Motor neuron (in vitro differentiated cells): Measurements from ENCODE around the gene TSPAN17. TPM values are rescaled to one million over a fixed set of nuclear protein-coding genes. Genes with fewer than 3 reads are reported as not detected.
"Not testable (repeated sequence)": the region's sequence is repeated elsewhere in the genome, so short reads cannot be mapped to it uniquely, and the experiment has no call there.

Source experiments
- ATAC-seq, 8 experiments: fragments of 200-7000 bp; cut with Tn5 transposase; replicated peaks in 6 of 8; 2 replicates each; pipeline ENCODE4 v1.8.0; 2021; ENCODE audit warnings: mild to moderate bottlenecking in 8 of 8, moderate library complexity in 8 of 8
- H3K27ac ChIP-seq, 2 donors: fragments of 250-450 bp; sonication (Bioruptor Pico); 2 replicates each; pipeline ENCODE4 v1.9.0; 2021; ENCODE audit warnings: antibody characterized with exemption in 2 of 2, mild to moderate bottlenecking in 2 of 2, moderate library complexity in 1 of 2
- H3K4me1 ChIP-seq, 2 donors: fragments of 250-450 bp; sonication (Bioruptor Pico); replicated peaks in 1 of 2; 2 replicates each; pipeline ENCODE4 v1.6.1; 2021; ENCODE audit warnings: antibody characterized with exemption in 2 of 2, mild to moderate bottlenecking in 2 of 2, moderate library complexity in 1 of 2
- H3K4me3 ChIP-seq, 5 donors: fragments of 250-450 bp; sonication (Bioruptor Pico); 2 replicates each; pipeline ENCODE4 v1.9.0; 2021; ENCODE audit warnings: antibody characterized with exemption in 5 of 5, mild to moderate bottlenecking in 5 of 5, moderate library complexity in 4 of 5
- WGBS, 10 experiments: fragments of 450-650 bp; shearing (Covaris generic); methylation state at CpG; one replicate each; pipeline ENCODE4 v1.0.0; 2022; 5-methylcytosine and 5-hydroxymethylcytosine counted together
- in situ Hi-C, 9 experiments: fragments of 400-800 bp; cut with MboI; loops; one replicate each; pipeline ENCODE4 v1.15.0; 2021; ENCODE audit warnings: low sequenced_read_pairs in 9 of 9, low pct_unique_long_range_greater_than_20kb in 2 of 9; ENCODE audit not compliant: unreplicated experiment in 9 of 9
- total RNA-seq, 8 experiments: library from RNA; unstranded; fragments of 300-600 nt; gene quantifications; 2 replicates each; pipeline versions ENCODE4 v1.2.3 to v1.2.4, GENCODE V29; 2022

Gene TSPAN17
- total RNA-seq, 8 experiments from 2014 or later = 16.5 to 62.7 (median 25.1) TPM

DNA sequence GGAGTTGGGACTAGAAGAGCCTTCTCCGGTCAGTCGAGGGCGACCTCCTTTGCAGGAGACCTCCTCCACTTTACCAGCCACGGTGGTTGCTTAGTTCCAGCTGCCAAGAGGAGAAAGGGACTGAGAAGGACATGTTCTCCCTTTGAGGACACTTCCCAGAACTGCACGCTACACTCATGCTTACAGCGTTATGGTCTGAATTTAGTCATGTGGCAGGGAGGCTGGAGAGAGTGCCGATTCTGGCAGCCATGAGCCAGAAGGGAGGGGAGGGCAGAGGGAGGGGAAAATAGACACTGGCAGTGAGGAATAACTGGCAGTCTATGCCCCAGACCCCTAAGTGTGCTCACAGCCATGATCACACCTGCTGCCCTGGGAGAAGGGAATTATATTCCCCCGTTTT lies 47.8 kb downstream of the TSPAN17 start:
- WGBS, 10 experiments = 0 to 100% (median 76%) methylated on average over 1 to 7 of the region's 8 CpGs; no CpG with 5 or more reads in 4 of the 10 experiments
- peak in 3 of 8 experiments; percentile 31 to 84 (median 51) for ATAC-seq

DNA sequence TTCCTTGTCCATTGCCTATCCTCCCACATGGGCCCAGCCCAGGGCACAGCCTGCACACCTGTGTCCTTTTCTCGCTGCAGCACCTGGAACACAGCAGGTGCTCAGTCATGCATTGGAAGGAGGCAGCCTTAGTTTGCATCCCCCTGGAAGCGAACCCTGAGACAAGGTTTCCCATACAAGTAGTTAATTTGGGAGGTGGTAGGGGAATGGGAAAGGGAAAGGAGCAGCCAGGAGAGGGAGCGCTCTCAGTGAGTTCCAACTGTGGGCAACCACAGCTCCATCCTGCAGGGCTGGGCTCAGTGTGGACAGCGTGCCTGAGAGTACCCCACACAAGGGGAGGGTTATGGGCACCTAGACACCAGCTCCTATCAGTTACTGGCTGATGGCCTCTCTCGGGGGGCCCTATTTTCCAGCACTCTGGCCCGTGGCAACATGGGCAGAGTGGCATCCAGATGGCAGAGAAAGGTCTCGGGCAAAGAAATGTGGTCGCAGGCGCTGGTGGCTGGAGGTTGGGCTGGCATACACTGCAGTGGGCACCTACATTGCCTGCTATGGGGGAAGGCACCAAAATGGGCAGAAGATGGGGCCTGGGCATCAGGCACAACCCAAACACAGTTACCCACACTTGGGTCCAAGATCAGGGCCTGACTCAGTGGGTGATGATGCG lies 50.1 kb downstream of the TSPAN17 start:
- in situ Hi-C loops = no loop called here
- Histone ChIP-seq H3K27ac (no peak overlapping the region), H3K4me3 (no peak overlapping the region), H3K4me1 (peaks cover 47 to 48% of the 10 kb centered on the region in 2 donors)
- WGBS, 10 experiments = 20 to 80% (median 60%) methylated on average over 1 to 5 of the region's 10 CpGs; no CpG with 5 or more reads in 3 of the 10 experiments
- ATAC-seq = no peak

More for the DNA sequence above, 47.8 kb downstream of the TSPAN17 start:
- H3K27ac ChIP-seq = no peak overlapping the region
- no peak overlapping the region for H3K4me3 ChIP-seq
- peaks cover 40 to 44% of the 10 kb centered on the region in 2 donors for H3K4me1 ChIP-seq
- in situ Hi-C loops = no loop called here

DNA sequence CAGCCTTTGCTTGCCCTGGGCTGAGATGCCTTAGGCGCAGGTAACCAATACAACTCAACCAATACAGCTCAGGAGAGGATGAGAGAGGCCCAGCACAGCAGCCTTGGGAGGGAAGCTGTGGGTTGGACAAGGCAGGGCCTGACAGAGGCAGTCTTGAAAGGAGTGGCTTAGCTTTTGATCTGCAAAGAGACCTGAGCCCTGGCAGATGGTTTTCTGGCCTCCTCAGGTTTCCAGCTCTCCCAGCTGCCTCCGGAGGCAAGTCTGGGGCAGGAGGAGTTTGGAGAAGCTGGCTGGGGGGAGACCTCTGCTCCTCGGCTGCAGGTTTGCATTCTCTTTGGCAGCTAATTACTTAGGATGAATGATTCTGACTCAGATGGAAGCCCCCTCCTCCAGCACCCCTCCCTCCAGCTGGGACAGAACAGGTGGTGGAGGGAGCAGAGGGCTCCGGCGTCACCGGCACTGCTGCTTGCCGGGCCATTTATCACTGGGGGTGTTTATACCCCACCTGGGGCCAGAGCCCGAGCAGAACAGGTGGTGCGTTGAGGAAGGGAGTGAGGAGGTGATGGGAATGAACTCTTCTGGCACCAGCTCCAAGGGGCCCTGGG lies 50.8 kb downstream of the TSPAN17 start:
- Histone ChIP-seq H3K4me1 (peaks cover 41 to 44% of the 10 kb centered on the region in 2 donors), H3K27ac (no peak overlapping the region), H3K4me3 (no peak overlapping the region)
- WGBS, 10 experiments = 0 to 61% (median 17%) methylated on average over 1 to 6 of the region's 9 CpGs; no CpG with 5 or more reads in 3 of the 10 experiments
- peak in 5 of 8 experiments; percentile 31 to 60 (median 56) for ATAC-seq
- in situ Hi-C loops = no loop called here

DNA sequence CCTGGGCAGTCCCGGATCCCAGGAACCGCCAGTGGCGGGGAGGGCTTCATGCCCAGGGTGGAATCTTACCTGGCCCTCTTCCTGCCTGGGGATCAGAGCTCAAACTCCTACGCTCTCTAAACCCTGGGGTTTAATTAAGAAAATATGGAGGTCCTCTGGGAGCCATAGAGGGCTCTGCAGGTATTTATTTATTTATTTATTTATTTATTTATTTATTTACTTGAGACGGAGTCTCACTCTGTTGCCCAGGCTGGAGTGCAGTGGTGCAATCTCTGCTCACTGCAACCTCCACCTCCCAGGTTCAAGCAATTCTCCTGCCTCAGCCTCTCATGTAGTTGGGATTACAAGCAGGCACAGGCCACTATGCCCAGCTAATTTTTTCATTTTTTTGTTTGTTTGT lies 52.2 kb downstream of the TSPAN17 start:
- in situ Hi-C loops, H3K27ac ChIP-seq, ATAC-seq, H3K4me3 ChIP-seq: not testable (repeated sequence)
- 0 to 100% (median 80%) methylated on average over 1 to 5 of the region's 5 CpGs; no CpG with 5 or more reads in 3 of the 10 experiments for WGBS, 10 experiments
- H3K4me1 ChIP-seq = peaks cover 37 to 40% of the 10 kb centered on the region in 2 donors

DNA sequence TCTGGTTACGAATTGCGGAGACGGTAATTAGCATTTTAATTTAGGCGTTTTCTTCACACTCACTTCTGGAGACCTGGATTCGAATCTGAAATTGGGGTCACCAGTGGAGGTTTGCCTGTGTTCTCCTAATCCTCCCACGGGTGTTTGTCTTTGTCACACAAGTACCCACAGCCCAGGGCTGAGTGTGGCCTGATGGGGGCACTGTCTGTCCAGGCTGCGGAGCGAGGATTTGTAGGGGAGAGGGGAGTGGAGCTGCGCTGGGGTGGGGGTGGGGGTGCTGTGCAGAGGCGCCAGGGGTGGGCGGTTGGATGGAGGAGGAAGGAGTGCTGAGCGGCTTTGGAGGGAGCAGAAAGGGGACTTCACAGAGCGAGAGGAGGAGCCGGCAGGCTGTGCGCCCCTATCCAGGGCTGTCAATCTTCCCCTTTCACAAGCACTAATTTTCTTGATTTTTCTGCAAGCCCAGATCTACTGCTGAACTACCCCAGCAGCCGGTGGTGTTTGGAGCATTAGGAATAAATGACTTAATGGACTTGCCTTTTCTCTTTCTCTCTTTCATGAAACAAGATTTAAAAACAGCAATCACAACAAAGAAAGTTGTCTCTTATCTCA lies 53.1 kb downstream of the TSPAN17 start:
- Histone ChIP-seq H3K4me3 (no peak overlapping the region), H3K4me1 (peaks cover 40 to 45% of the 10 kb centered on the region in 2 donors), H3K27ac (no peak overlapping the region)
- in situ Hi-C loops = no loop called here
- 17 to 100% (median 29%) methylated on average over 1 to 6 of the region's 16 CpGs; no CpG with 5 or more reads in 5 of the 10 experiments for WGBS, 10 experiments
- peak; percentile 22 to 90 (median 77) for ATAC-seq

DNA sequence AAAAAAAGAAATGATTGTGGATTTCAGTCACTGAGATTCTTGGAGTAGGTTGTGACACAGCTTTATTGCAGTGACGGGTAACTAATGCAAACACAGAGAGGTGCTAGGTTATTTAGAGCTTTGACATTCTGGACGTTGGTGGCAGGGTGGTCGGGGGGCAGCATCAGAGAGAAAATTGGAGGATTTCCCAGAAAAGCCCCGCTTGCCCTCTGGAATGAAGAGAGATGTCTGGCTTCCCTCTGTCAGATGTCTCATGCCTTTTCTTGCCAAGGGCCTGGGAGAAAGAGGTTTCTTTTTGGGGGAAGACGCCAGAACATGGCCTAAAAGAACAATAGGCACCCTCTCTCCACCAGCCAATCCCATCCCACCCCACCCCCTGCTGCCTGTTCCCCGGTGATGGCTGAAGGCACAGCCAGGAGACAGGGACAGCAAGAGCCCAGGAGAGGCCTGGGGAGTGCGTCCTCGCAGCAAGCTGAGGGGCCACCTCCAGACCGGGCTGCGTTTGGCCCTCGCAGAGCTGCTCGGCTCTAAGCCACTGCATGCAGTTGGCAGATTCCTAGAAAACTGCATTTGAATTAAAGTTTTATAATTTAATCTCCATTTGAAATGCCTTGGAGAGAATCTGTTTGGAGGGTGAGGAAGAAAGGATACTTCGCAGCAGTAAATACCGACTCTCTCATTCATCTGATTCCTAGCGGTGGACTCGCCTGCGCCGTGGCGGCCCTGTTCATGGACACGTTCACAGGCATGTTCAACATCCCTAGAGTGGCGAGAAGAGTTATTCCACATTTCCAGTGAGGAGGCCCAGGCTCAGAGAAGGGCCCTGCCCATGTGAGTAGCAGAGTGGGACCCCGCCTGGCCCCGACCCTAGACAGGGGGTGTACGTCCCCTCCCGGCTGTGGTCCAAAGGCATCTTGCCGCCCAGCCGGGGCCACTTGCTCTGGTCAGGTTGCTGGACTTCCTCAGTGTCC lies 55.7 kb downstream of the TSPAN17 start:
- Histone ChIP-seq H3K27ac (no peak overlapping the region), H3K4me1 (peaks cover 36 to 40% of the 10 kb centered on the region in 2 donors), H3K4me3 (no peak overlapping the region)
- 14 to 100% (median 64%) methylated on average over 2 to 13 of the region's 27 CpGs; no CpG with 5 or more reads in 2 of the 10 experiments for WGBS, 10 experiments
- in situ Hi-C loops = no loop called here
- ATAC-seq = no peak

DNA sequence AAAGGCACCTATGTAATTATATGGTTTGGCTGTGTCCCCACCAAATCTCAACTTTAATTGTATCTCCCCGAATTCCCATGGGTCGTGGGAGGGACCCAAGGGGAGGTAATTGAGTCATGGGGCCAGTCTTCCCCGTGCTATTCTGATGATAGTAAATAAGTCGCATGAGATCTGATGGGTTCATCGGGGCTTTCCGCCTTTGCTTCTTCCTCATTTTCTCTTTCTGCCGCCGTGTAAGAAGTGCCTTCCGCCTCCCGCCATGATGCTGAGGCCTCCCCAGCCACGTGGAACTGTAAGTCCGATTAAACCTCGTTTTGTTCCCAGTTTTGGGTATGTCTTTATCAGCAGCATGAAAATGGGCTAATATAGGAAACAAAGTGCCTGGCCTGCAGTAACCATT lies 56.6 kb downstream of the TSPAN17 start:
- H3K4me3 ChIP-seq = no peak overlapping the region
- in situ Hi-C loops = no loop called here
- no peak for ATAC-seq
- WGBS, 10 experiments = 58 to 100% (median 93%) methylated on average over 3 to 11 of the region's 13 CpGs
- H3K4me1 ChIP-seq = peaks cover 27 to 31% of the 10 kb centered on the region in 2 donors
- no peak overlapping the region for H3K27ac ChIP-seq

DNA sequence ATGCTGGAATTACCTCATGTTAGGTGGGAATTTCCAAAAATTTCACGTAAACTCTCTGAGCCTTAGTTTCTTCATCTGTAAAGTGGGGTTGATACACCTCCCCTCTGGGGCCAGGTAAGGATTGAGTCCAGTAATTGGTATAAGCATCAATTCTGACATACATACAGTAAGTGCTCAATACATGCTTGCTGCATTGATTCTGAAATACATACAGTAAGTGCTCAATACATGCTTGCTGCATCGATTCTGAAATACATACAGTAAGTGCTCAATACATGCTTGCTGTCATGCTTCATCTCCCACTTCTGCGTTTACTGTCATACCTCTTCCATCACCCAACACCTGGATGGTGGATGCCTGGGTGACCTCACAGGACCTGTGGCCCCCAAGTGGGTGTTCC lies 57.1 kb downstream of the TSPAN17 start:
- WGBS, 10 experiments = 43 to 100% (median 93%) methylated on average over 1 to 2 of the region's 3 CpGs; no CpG with 5 or more reads in 2 of the 10 experiments
- Histone ChIP-seq H3K4me1 (peaks cover 24 to 26% of the 10 kb centered on the region in 2 donors), H3K4me3 (no peak overlapping the region), H3K27ac (no peak overlapping the region)
- ATAC-seq = no peak
- in situ Hi-C loops = no loop called here

DNA sequence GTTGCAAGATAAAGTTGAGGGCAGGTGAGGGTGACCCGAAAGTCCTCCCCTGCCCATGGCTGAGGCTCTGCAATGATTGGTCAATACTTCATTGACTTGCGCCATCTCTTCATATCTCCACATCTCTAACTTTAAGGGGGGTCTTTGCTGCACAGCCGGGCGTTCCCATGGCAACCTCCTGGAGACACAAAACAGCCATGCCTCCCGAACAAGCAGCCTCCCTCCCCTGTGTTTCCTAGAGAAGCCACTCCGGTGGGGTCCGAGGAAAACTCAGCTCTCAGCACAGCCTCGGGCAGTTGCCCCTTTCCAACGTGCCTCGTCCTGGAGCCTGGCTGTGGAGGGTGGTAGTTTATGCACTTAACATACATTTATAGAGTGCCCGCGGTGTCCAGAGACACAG lies 57.5 kb downstream of the TSPAN17 start:
- H3K4me1 ChIP-seq = peaks cover 23 to 24% of the 10 kb centered on the region in 2 donors
- no peak overlapping the region for H3K4me3 ChIP-seq
- in situ Hi-C loops = no loop called here
- WGBS, 10 experiments = 13 to 100% (median 44%) methylated on average over 1 to 12 of the region's 12 CpGs; no CpG with 5 or more reads in 4 of the 10 experiments
- peak in 2 of 8 experiments; percentile 30 to 32 for ATAC-seq
- no peak overlapping the region for H3K27ac ChIP-seq

Other genes with a start within 250 kb of the TSPAN17 start
- gene CLTB, start 230.9 kb upstream of the TSPAN17 start, total RNA-seq = 100 to 1,000 TPM in 2 of 8 experiments, 10 to 100 TPM in 6; 60.6 to 245 (median 89.7) TPM
- 10 to 100 TPM; 22.1 to 86.5 (median 44.7) TPM for gene FAF2, start 199.1 kb upstream of the TSPAN17 start, total RNA-seq
- gene RNF44, start 110.1 kb upstream of the TSPAN17 start, total RNA-seq = 10 to 100 TPM; 16.6 to 66.4 (median 36.7) TPM
- gene CDHR2, start 98.1 kb upstream of the TSPAN17 start, total RNA-seq = under 1 TPM in 7 of 8 experiments, not detected in 1; 0.05 to 0.96 (median 0.60) TPM
- 10 to 100 TPM in 5 of 8 experiments, 1 to 10 TPM in 3; 1.1 to 39.6 (median 29.2) TPM for gene GPRIN1, start 37.3 kb upstream of the TSPAN17 start, total RNA-seq
- 10 to 100 TPM in 1 of 8 experiments, 1 to 10 TPM in 3, under 1 TPM in 2, not detected in 2; 0.58 to 10.8 (median 3.9) TPM for gene SNCB, start 16.9 kb upstream of the TSPAN17 start, total RNA-seq
- 1 to 10 TPM in 2 of 8 experiments, under 1 TPM in 6; 0.31 to 1.3 (median 0.56) TPM for gene EIF4E1B, start 16.8 kb upstream of the TSPAN17 start, total RNA-seq
- 1 to 10 TPM in 4 of 8 experiments, under 1 TPM in 4; 0.22 to 4.4 (median 0.92) TPM for gene UNC5A, start 163.1 kb downstream of the TSPAN17 start, total RNA-seq